ENCODE results near the gene NOP14.

DNA sequence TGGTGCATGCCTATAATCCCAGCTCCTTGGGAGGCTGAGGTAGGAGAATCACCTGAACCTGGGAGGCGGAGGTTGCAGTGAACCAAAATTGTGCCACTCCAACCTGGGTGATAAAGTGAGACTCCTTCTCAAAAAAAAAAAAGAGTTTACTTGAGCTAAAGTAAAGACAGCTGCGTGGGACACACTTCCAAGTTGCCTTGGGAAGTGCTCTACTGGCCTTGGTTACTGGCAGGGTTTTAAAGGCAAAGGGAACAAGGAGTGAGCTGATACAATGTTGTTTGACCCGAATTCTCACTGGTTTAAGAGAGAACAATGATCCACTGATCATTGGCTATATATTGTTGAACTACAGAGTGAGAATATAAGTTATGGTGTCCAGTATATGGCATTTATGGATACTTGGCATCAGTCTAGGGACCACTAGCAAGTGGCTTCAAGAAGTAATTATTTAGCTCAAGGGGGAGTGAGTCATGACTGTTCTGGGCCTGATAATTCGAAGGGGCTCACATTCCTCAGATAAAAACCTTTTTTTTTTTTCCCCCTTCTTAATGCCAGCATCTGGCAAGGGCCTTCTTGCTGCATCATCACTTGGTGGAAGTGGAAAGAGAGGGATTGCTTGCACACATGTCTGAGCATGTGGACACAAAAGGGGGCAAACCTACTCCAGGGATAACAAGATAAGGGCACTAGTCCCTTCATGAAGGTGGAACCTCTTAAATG is 32.5 kb upstream of the NOP14 start:
- TF ChIP-seq, protein P1, sequence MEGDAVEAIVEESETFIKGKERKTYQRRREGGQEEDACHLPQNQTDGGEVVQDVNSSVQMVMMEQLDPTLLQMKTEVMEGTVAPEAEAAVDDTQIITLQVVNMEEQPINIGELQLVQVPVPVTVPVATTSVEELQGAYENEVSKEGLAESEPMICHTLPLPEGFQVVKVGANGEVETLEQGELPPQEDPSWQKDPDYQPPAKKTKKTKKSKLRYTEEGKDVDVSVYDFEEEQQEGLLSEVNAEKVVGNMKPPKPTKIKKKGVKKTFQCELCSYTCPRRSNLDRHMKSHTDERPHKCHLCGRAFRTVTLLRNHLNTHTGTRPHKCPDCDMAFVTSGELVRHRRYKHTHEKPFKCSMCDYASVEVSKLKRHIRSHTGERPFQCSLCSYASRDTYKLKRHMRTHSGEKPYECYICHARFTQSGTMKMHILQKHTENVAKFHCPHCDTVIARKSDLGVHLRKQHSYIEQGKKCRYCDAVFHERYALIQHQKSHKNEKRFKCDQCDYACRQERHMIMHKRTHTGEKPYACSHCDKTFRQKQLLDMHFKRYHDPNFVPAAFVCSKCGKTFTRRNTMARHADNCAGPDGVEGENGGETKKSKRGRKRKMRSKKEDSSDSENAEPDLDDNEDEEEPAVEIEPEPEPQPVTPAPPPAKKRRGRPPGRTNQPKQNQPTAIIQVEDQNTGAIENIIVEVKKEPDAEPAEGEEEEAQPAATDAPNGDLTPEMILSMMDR (IDR thresholded peaks at IDR 0.05; ENCODE audit: insufficient read depth, low read length) = no peak
- no peak for TF ChIP-seq POLR2AphosphoS5 (IDR thresholded peaks at IDR 0.05; ENCODE audit: low read depth)
